ENCODE measurements around the gene GMPS. TPM values are rescaled to one million over a fixed set of nuclear protein-coding genes. Genes with fewer than 3 reads are reported as not detected.
A peak's percentile ranks its signal among the peaks of the same experiment; 100 is the strongest.

Gene GMPS
- total and polyA plus RNA-seq, 9 of the 15 experiments (the other 6 are each of a cell fraction or from before 2014, with no cell fraction given), result 73.7 to 282 (median 156) TPM

DNA sequence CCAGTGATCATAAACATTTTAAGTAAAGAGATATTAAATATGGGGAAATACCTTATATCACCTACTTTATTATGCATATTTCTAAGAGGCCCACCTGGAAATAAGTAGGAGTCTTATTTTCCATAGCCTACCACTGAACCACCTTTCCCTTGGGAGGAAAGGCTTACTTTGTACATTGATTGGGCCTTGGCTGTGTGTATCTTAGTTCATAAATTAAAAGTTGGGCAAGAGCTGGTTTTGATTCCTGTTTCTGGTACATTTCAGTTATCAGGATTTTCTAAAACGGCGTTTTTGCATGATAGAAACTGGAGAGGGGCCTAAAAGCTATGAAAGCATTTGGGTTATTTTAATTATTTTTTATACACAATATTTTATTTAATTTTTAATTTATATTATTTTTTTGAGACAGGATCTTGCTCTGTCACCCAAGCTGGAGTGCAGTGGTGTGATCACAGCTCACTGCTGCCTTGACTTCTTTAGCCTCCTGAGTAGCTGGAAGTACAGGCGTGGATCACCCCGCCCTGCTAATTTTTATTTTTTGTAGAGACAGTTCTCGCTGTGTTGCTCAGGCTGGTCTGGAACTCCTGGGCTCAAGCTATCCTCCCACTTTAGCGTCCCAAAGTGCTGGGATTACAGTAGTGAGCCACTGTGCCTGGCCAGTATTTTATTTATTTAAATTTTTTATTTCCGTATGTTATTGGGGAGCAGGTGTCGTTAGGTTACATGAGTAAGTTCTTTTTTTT lies 2.6 kb downstream of the GMPS start:
- Histone ChIP-seq H3K9ac (ENCODE audit: insufficient read depth in 1 of 2, low read depth in 2 of 2, low read length in 2 of 2) (peak overlapping the region; percentile 67 to 95; a peak in 3 of 4 replicates), H3K4me2 (ENCODE audit: insufficient read depth, low read length) (peak overlapping the region; percentile 79), H3K36me3 (ENCODE audit: control insufficient read depth, insufficient read depth, low read length) (peaks cover 10% of the 10 kb centered on the region; the same call in 2 of the 3 replicates), H3K4me3 (peak overlapping the region; percentile 99), H3K27ac (ENCODE audit: extremely low read depth, low read depth, low read length) (peak overlapping the region; percentile 99; the same call in 2 of the 3 replicates), H4K20me1 (replicated peaks; ENCODE audit: control insufficient read depth, insufficient read depth, low read length) (peaks cover 6% of the 10 kb centered on the region; the same call in 1 of the 2 replicates), H3K9me1 (ENCODE audit: control insufficient read depth, insufficient read depth, low read length) (no peaks in the 10 kb centered on the region), H3K27me3 (ENCODE audit: control insufficient read depth in 2 of 2, insufficient read depth in 2 of 2, low read length in 2 of 2) (no peaks in the 10 kb centered on the region), H2AFZ (ENCODE audit: low read depth, low read length) (no peak overlapping the region), H3K79me2 (ENCODE audit: control insufficient read depth, insufficient read depth, low read length) (peaks cover 79% of the 10 kb centered on the region), H3K4me1 (replicated peaks in 1 of 2; ENCODE audit: control insufficient read depth in 2 of 2, insufficient read depth in 2 of 2, low read length in 2 of 2) (peaks cover 26 to 31% of the 10 kb centered on the region in 2 experiments; a peak in 4 of 5 replicates), H3K9me3 (replicated peaks; ENCODE audit: control insufficient read depth, insufficient read depth, low read depth, low read length) (no peaks in the 10 kb centered on the region)
- FAIRE-seq (no peak), DNase-seq (ENCODE audit: extremely low read depth in 1 of 4, low spot score in 3 of 4) (peak in 1 of 4 experiments; percentile 52), ATAC-seq (0 out of 3 replicates have a peak, but pooled peaks have one; percentile 2)
- ChIA-PET CTCF (ENCODE audit: low intra/inter-chr PET ratio) (interaction anchor here (0.9 kb wide), 1 partner anchor 118 kb away, joined by 3 read pairs; no protein-coding TSS in a partner anchor), POLR2A (interaction anchor here (0.8 to 5.8 kb wide), 4 partner anchors 11 to 67 kb away, joined by 3 to 64 read pairs (median 8); partner anchors contain the start of gene C3orf33)
- TF ChIP-seq XRCC3 (IDR thresholded peaks at IDR 0.05) (no peak), POLR2A (conservative IDR thresholded peaks at IDR 0.05) (no peak), ZNF311 (CRISPR knock-in tag; IDR thresholded peaks at IDR 0.05) (no peak), ZBTB8A (IDR thresholded peaks at IDR 0.05; ENCODE audit: partially characterized antibody) (no peak), PCBP1 (IDR thresholded peaks at IDR 0.05; ENCODE audit: low read depth, low read length, poor library complexity, severe bottlenecking) (no peak), CEBPB (tag; IDR thresholded peaks at IDR 0.05) (peak; percentile 46; the same call in 1 of the 2 replicates), SIX5 (IDR thresholded peaks at IDR 0.05; ENCODE audit: borderline replicate concordance in 1 of 2, insufficient read depth in 1 of 2, low read depth in 1 of 2, low read length in 2 of 2) (no peak), ELF2 (CRISPR knock-in tag; IDR thresholded peaks at IDR 0.05) (no peak), POLR2H (tag; IDR thresholded peaks at IDR 0.05; ENCODE audit: low read depth) (0 out of 2 replicates have a peak, but pooled peaks have one; percentile 54), CEBPG (CRISPR knock-in tag; IDR thresholded peaks at IDR 0.05) (no peak), CEBPG (tag; conservative IDR thresholded peaks at IDR 0.05 in 1 of 2, IDR thresholded peaks at IDR 0.05 in 1 of 2) (peak in 1 of 2 experiments; percentile 19; a peak in 1 of 4 replicates)
- TF ChIP-seq, protein P1, sequence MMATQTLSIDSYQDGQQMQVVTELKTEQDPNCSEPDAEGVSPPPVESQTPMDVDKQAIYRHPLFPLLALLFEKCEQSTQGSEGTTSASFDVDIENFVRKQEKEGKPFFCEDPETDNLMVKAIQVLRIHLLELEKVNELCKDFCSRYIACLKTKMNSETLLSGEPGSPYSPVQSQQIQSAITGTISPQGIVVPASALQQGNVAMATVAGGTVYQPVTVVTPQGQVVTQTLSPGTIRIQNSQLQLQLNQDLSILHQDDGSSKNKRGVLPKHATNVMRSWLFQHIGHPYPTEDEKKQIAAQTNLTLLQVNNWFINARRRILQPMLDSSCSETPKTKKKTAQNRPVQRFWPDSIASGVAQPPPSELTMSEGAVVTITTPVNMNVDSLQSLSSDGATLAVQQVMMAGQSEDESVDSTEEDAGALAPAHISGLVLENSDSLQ (IDR thresholded peaks at IDR 0.05), result no peak
- intact Hi-C loops (cut with micrococcal nuclease) (loop anchor here (2.0 to 5.0 kb wide), 2 partner anchors 18 to 109 kb away; no protein-coding TSS in a partner anchor), in situ Hi-C loops (cut with MboI) (loop anchor here (25.0 kb wide), 2 partner anchors 511 to 1561 kb away; partner anchors contain the start of gene DHX36)
- no TSS peak for BruUV-seq (replicated peaks)
- WGBS (ENCODE audit: insufficient coverage, low coverage, missing lambda C conversion rate), result 12% methylated on average over 8 of the region's 8 CpGs

Measured in K562 (cell line).